ENCODE data around the gene PHF19.

GRCh38 chr9:120859361-120859760 lies 17.6 kb downstream of the PHF19 start:
- TF ChIP-seq EZH2 (IDR thresholded peaks at IDR 0.05; ENCODE audit: insufficient read depth, poor library complexity, severe bottlenecking), result no peak
- no peak for TF ChIP-seq EZH2phosphoT487 (IDR thresholded peaks at IDR 0.05; ENCODE audit: insufficient read depth, low read depth)

Data from GM23248 (cell line).